Measurements from ENCODE around the gene C20orf144.

GRCh38 chr20:33697129-33697528 is 35.0 kb downstream of the C20orf144 start:
- TF ChIP-seq, protein P1, sequence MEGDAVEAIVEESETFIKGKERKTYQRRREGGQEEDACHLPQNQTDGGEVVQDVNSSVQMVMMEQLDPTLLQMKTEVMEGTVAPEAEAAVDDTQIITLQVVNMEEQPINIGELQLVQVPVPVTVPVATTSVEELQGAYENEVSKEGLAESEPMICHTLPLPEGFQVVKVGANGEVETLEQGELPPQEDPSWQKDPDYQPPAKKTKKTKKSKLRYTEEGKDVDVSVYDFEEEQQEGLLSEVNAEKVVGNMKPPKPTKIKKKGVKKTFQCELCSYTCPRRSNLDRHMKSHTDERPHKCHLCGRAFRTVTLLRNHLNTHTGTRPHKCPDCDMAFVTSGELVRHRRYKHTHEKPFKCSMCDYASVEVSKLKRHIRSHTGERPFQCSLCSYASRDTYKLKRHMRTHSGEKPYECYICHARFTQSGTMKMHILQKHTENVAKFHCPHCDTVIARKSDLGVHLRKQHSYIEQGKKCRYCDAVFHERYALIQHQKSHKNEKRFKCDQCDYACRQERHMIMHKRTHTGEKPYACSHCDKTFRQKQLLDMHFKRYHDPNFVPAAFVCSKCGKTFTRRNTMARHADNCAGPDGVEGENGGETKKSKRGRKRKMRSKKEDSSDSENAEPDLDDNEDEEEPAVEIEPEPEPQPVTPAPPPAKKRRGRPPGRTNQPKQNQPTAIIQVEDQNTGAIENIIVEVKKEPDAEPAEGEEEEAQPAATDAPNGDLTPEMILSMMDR (IDR thresholded peaks at IDR 0.05 in 4 of 5, conservative IDR thresholded peaks at IDR 0.05 in 1 of 5), result no peak
- no peak for TF ChIP-seq POLR2A (IDR thresholded peaks at IDR 0.05)
